ENCODE data around the gene HNRNPA3. TPM values are rescaled to one million over a fixed set of nuclear protein-coding genes. Genes with fewer than 3 reads are reported as not detected.

Gene HNRNPA3
- total RNA-seq, 1 donor from 2014 or later: 40.7 TPM

Other genes starting within 250 kb of the HNRNPA3 start
- gene NFE2L2, start 51.9 kb downstream of the HNRNPA3 start, total RNA-seq: 57.9 and 69.9 TPM in 2 replicates
- 96.8 and 108 TPM in 2 replicates for gene AGPS, start 180.0 kb downstream of the HNRNPA3 start, total RNA-seq

Data from dermis blood vessel endothelial cell (primary cell).